ENCODE measurements around the gene WLS. TPM values are rescaled to one million over a fixed set of nuclear protein-coding genes. Genes with fewer than 3 reads are reported as not detected.

The WLS gene
- total RNA-seq, 1 experiment from 2014 or later = 19.8 TPM

- Histone ChIP-seq H3K27me3 (ENCODE audit: insufficient read depth, low read depth) (no peaks in the 10 kb centered on the region), H3F3A (ENCODE audit: insufficient read depth, low read depth) (no peaks in the 10 kb centered on the region), H2AFZ (no peak overlapping the region), H3K4me1 (replicated peaks; ENCODE audit: insufficient read depth) (no peaks in the 10 kb centered on the region), H3K36me3 (ENCODE audit: low read depth) (no peaks in the 10 kb centered on the region), H3K79me2 (ENCODE audit: low read depth) (no peaks in the 10 kb centered on the region), H3K27ac (no peak overlapping the region), H3K9me3 (ENCODE audit: insufficient read depth, low read depth) (no peaks in the 10 kb centered on the region), H4K20me1 (ENCODE audit: insufficient read depth) (no peaks in the 10 kb centered on the region), H3K9me2 (ENCODE audit: insufficient read depth) (no peaks in the 10 kb centered on the region), H3K4me2 (no peak overlapping the region), H3K4me3 (no peak overlapping the region)
- ChIA-PET POLR2A (ENCODE audit: unreplicated experiment) (no interaction called here), CTCF (interaction anchor here (0.6 kb wide), 1 partner anchor 293 kb away, joined by 4 read pairs; no protein-coding TSS in a partner anchor)
- no TSS peak for BruUV-seq (replicated peaks)
- no peak for DNase-seq
- intact Hi-C loops (cut with micrococcal nuclease; ENCODE audit: unreplicated experiment) = no loop called here
- TF ChIP-seq, protein P1, sequence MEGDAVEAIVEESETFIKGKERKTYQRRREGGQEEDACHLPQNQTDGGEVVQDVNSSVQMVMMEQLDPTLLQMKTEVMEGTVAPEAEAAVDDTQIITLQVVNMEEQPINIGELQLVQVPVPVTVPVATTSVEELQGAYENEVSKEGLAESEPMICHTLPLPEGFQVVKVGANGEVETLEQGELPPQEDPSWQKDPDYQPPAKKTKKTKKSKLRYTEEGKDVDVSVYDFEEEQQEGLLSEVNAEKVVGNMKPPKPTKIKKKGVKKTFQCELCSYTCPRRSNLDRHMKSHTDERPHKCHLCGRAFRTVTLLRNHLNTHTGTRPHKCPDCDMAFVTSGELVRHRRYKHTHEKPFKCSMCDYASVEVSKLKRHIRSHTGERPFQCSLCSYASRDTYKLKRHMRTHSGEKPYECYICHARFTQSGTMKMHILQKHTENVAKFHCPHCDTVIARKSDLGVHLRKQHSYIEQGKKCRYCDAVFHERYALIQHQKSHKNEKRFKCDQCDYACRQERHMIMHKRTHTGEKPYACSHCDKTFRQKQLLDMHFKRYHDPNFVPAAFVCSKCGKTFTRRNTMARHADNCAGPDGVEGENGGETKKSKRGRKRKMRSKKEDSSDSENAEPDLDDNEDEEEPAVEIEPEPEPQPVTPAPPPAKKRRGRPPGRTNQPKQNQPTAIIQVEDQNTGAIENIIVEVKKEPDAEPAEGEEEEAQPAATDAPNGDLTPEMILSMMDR (conservative IDR thresholded peaks at IDR 0.05) = no peak
- TF ChIP-seq EZH2 (IDR thresholded peaks at IDR 0.05; ENCODE audit: low read depth) = no peak
Measured at GRCh38 chr1:68278221-68278620, 45.9 kb upstream of the WLS start.

GRCh38 chr1:68276448-68276847 lies 44.1 kb upstream of the WLS start:
- ChIA-PET CTCF (no interaction called here), POLR2A (ENCODE audit: unreplicated experiment) (no interaction called here)
- Histone ChIP-seq H3K27me3 (ENCODE audit: insufficient read depth, low read depth) (no peaks in the 10 kb centered on the region), H3K79me2 (ENCODE audit: low read depth) (no peaks in the 10 kb centered on the region), H3K4me1 (replicated peaks; ENCODE audit: insufficient read depth) (no peaks in the 10 kb centered on the region), H3F3A (ENCODE audit: insufficient read depth, low read depth) (no peaks in the 10 kb centered on the region), H4K20me1 (ENCODE audit: insufficient read depth) (no peaks in the 10 kb centered on the region), H3K4me3 (no peak overlapping the region), H3K9me3 (ENCODE audit: insufficient read depth, low read depth) (no peaks in the 10 kb centered on the region), H3K36me3 (ENCODE audit: low read depth) (no peaks in the 10 kb centered on the region), H3K4me2 (no peak overlapping the region), H3K27ac (no peak overlapping the region), H3K9me2 (ENCODE audit: insufficient read depth) (no peaks in the 10 kb centered on the region), H2AFZ (no peak overlapping the region)
- no TSS peak for BruUV-seq (replicated peaks)
- no peak for DNase-seq
- intact Hi-C loops (cut with micrococcal nuclease; ENCODE audit: unreplicated experiment) = no loop called here
- TF ChIP-seq, protein P1 (conservative IDR thresholded peaks at IDR 0.05) = no peak
- TF ChIP-seq EZH2 (IDR thresholded peaks at IDR 0.05; ENCODE audit: low read depth) = no peak

- no peaks in the 10 kb centered on the region for H3K79me2 ChIP-seq (ENCODE audit: low read depth)
- no peak overlapping the region for H3K4me2 ChIP-seq
- CTCF ChIA-PET = no interaction called here
- TF ChIP-seq, protein P1 (conservative IDR thresholded peaks at IDR 0.05) = no peak
- TF ChIP-seq EZH2 (IDR thresholded peaks at IDR 0.05; ENCODE audit: low read depth) = no peak
- H3K27me3 ChIP-seq (ENCODE audit: insufficient read depth, low read depth) = no peaks in the 10 kb centered on the region
- H3K36me3 ChIP-seq (ENCODE audit: low read depth) = no peaks in the 10 kb centered on the region
- intact Hi-C loops (cut with micrococcal nuclease; ENCODE audit: unreplicated experiment) = no loop called here
- H2AFZ ChIP-seq = no peak overlapping the region
- H3K27ac ChIP-seq = no peak overlapping the region
- POLR2A ChIA-PET (ENCODE audit: unreplicated experiment) = no interaction called here
- no peaks in the 10 kb centered on the region for H3K9me2 ChIP-seq (ENCODE audit: insufficient read depth)
- BruUV-seq (replicated peaks) = no TSS peak
- H3F3A ChIP-seq (ENCODE audit: insufficient read depth, low read depth) = no peaks in the 10 kb centered on the region
- peaks cover 15% of the 10 kb centered on the region for H3K4me1 ChIP-seq (replicated peaks; ENCODE audit: insufficient read depth)
- no peaks in the 10 kb centered on the region for H4K20me1 ChIP-seq (ENCODE audit: insufficient read depth)
- no peak for DNase-seq
- no peaks in the 10 kb centered on the region for H3K9me3 ChIP-seq (ENCODE audit: insufficient read depth, low read depth)
- H3K4me3 ChIP-seq = no peak overlapping the region
Measured at GRCh38 chr1:68273530-68273929, 41.2 kb upstream of the WLS start.
